HepG2 (cell line): ENCODE data around the gene MPPE1.

ENCODE experiments used
- FLYWCH1 ChIP-seq: sonication (generic); formaldehyde crosslinking; IDR thresholded peaks from 2 replicates; pipeline ENCODE4 v1.8.1; 2023; ENCODE audit warnings: mild to moderate bottlenecking, missing genetic modification reagents
- GTF2F1 ChIP-seq: fragments of 150-350 bp; IDR thresholded peaks from 2 replicates; pipeline ENCODE4 v1.6.1; 2014; ENCODE audit warnings: low read length
- KLF11 ChIP-seq: IDR thresholded peaks from 2 replicates; pipeline ENCODE4 v1.6.1; 2016; ENCODE audit warnings: missing compliant biosample characterization
- PHB2 ChIP-seq: fragments of 450-650 bp; IDR thresholded peaks from 2 replicates; pipeline ENCODE4 v1.6.1; 2018; ENCODE audit not compliant: partially characterized antibody
- POLR2A ChIP-seq, 2 experiments: IDR thresholded peaks; 2 replicates each; pipeline ENCODE4 v1.6.1; 2011; ENCODE audit warnings: low read depth in 2 of 2, low read length in 2 of 2, mild to moderate bottlenecking in 1 of 2, moderate library complexity in 1 of 2; ENCODE audit not compliant: insufficient read depth in 1 of 2
- ZNF33B ChIP-seq: sonication (generic); formaldehyde crosslinking; IDR thresholded peaks from 2 replicates; pipeline ENCODE4 v1.5.1; 2020; ENCODE audit warnings: mild to moderate bottlenecking, missing genetic modification reagents
- ZNF776 ChIP-seq: sonication (generic); formaldehyde crosslinking; IDR thresholded peaks from 2 replicates; pipeline ENCODE4 v1.4.0; 2020; ENCODE audit warnings: mild to moderate bottlenecking, missing genetic modification reagents
- TF ChIP-seq, protein P1 (sequence below): sonication (generic); formaldehyde crosslinking; IDR thresholded peaks from 2 replicates; pipeline ENCODE4 v1.5.0; 2020; ENCODE audit warnings: mild to moderate bottlenecking, missing genetic modification reagents, moderate library complexity

DNA sequence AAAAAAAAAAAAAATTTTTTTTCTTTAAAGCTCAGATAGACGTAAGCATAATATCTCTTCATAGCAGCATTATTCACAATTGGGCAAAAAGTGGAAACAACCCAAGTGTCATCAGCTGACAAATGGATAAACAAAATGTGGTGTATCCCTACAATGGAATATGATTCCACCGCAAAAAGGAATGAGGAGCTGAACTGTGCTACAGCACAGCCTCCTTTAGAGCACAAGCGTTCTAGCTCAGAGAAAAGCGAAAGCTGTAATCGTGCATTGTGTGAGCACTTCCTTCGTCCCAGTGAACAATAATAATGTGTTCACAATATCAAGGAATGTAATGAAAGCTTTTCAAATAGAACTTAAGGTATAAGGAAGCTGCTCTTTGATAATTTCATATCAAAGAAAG, 68.6 kb downstream of the MPPE1 start:
- TF ChIP-seq POLR2A (IDR thresholded peaks at IDR 0.05; ENCODE audit: insufficient read depth in 1 of 2, low read depth in 2 of 2, low read length in 2 of 2) (no peak), PHB2 (no peak), ZNF33B (no peak), ZNF776 (CRISPR knock-in tag) (no peak), KLF11 (no peak), FLYWCH1 (no peak), GTF2F1 (no peak)
- TF ChIP-seq, protein P1, sequence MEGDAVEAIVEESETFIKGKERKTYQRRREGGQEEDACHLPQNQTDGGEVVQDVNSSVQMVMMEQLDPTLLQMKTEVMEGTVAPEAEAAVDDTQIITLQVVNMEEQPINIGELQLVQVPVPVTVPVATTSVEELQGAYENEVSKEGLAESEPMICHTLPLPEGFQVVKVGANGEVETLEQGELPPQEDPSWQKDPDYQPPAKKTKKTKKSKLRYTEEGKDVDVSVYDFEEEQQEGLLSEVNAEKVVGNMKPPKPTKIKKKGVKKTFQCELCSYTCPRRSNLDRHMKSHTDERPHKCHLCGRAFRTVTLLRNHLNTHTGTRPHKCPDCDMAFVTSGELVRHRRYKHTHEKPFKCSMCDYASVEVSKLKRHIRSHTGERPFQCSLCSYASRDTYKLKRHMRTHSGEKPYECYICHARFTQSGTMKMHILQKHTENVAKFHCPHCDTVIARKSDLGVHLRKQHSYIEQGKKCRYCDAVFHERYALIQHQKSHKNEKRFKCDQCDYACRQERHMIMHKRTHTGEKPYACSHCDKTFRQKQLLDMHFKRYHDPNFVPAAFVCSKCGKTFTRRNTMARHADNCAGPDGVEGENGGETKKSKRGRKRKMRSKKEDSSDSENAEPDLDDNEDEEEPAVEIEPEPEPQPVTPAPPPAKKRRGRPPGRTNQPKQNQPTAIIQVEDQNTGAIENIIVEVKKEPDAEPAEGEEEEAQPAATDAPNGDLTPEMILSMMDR (CRISPR knock-in tag): no peak
